ENCODE results near the gene CHID1.

DNA sequence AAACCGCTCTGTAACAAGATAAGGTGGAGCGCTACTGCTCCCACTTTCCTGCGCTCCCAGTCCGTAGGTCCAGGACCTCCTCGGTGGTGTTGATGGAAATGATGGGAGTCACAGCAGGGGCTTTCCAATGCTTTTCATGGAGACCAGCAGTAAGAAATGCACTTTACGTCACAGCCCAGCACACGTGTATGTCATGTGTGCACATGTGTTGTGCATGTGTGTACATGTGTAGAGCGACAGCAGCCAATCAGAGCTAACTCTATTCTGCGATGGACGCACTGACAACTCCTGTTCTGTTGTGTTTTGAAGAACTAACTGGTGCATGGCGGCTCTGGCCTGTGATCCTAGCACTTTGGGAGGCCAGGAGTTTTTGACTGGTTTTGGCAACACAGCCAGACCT, 1.2 kb downstream of the CHID1 start:
- no peak for TF ChIP-seq FOXK2 (IDR thresholded peaks at IDR 0.05)
- no peak for TF ChIP-seq CTBP1 (IDR thresholded peaks at IDR 0.05; ENCODE audit: borderline replicate concordance)
- no peak for TF ChIP-seq ELF4 (IDR thresholded peaks at IDR 0.05)
- TF ChIP-seq TARDBP (IDR thresholded peaks at IDR 0.05): no peak
- no peak for TF ChIP-seq SP1 (IDR thresholded peaks at IDR 0.05)
- no peak for TF ChIP-seq FOXM1 (IDR thresholded peaks at IDR 0.05; ENCODE audit: borderline replicate concordance)
- TF ChIP-seq FOXA1 (IDR thresholded peaks at IDR 0.05): no peak
- TF ChIP-seq HDGF (IDR thresholded peaks at IDR 0.05; ENCODE audit: borderline replicate concordance): no peak

Data from HEK293T (cell line).